ENCODE data around the gene NFE2L3.

Gene NFE2L3

GRCh38 chr7:26199301-26200037, 47.5 kb downstream of the NFE2L3 start:
- peak; percentile 30 to 51 for DNase-seq (ENCODE audit: low read depth in 2 of 2)

- peak; percentile 48 to 59 for DNase-seq (ENCODE audit: low read depth in 2 of 2)
Measured at GRCh38 chr7:26200038-26200443, 48.0 kb downstream of the NFE2L3 start.

GRCh38 chr7:26200444-26201246, 48.6 kb downstream of the NFE2L3 start, which contains the start of gene HNRNPA2B1:
HNRNPA2B1 (minus strand) TSS chr7:26200746; CDS start chr7:26200577, 169 bp downstream.
- peak; percentile 93 to 96 for DNase-seq (ENCODE audit: low read depth in 2 of 2)

GRCh38 chr7:26201247-26202018, 49.4 kb downstream of the NFE2L3 start, which contains the start of gene CBX3:
CBX3 (plus strand) TSS chr7:26201745; CDS start chr7:26202999, 1,254 bp downstream.
- peak; percentile 74 to 77 for DNase-seq (ENCODE audit: low read depth in 2 of 2)

GRCh38 chr7:26202019-26202990, 50.3 kb downstream of the NFE2L3 start:
- peak in 1 of 2 donors; percentile 40 for DNase-seq (ENCODE audit: low read depth in 2 of 2)

- no peak for DNase-seq (ENCODE audit: low read depth in 2 of 2)
Measured at GRCh38 chr7:26203016-26203415, 51.0 kb downstream of the NFE2L3 start.

GRCh38 chr7:26208040-26208439, 56.0 kb downstream of the NFE2L3 start:
- DNase-seq (ENCODE audit: low read depth in 2 of 2): no peak

- no peak for DNase-seq (ENCODE audit: low read depth in 2 of 2)
Measured at GRCh38 chr7:26212921-26213718, 61.1 kb downstream of the NFE2L3 start.

GRCh38 chr7:26213807-26214515, 62.0 kb downstream of the NFE2L3 start:
- no peak for DNase-seq (ENCODE audit: low read depth in 2 of 2)

- no peak for DNase-seq (ENCODE audit: low read depth in 2 of 2)
Measured at GRCh38 chr7:26216049-26216448, 64.1 kb downstream of the NFE2L3 start.

GRCh38 chr7:26224359-26224758, 72.4 kb downstream of the NFE2L3 start:
- no peak for DNase-seq (ENCODE audit: low read depth in 2 of 2)

GRCh38 chr7:26227987-26228386, 76.0 kb downstream of the NFE2L3 start:
- no peak for DNase-seq (ENCODE audit: low read depth in 2 of 2)

GRCh38 chr7:26233902-26234511, 82.0 kb downstream of the NFE2L3 start:
- DNase-seq (ENCODE audit: low read depth in 2 of 2): no peak
